GM10266 (cell line): ENCODE results near the gene USH1G.

Experiments
- DNase-seq: peaks from one replicate; pipeline ENCODE4 v3.0.0; 2012; ENCODE audit errors: extremely low spot score
- TF ChIP-seq, protein P1 (sequence below): IDR thresholded peaks from 2 replicates; pipeline ENCODE4 v1.5.1; 2012; ENCODE audit warnings: mild to moderate bottlenecking, low read depth; ENCODE audit not compliant: control insufficient read depth, insufficient read depth; ENCODE audit errors: missing control alignments

USH1G gene

DNA sequence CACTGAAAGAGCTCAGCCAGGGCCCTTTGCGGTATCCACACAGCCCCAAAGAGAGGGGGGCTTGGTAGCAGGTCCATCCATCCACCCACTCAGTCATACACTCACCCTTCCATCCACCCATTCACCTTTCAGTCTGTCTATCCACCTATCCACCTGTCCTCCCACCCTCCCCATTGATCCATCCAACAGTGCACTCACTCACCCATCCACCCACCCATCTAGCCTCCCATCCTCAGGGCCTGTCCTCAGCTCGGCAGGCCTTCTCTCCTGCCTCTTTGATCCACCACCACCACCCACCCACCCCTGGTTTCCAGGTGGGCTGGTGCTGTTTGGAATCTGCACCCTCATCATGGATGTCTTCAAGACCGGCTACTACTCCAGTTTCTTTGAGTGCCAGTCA, 2.2 kb upstream of the USH1G start:
- DNase-seq, result no peak
- TF ChIP-seq, protein P1, sequence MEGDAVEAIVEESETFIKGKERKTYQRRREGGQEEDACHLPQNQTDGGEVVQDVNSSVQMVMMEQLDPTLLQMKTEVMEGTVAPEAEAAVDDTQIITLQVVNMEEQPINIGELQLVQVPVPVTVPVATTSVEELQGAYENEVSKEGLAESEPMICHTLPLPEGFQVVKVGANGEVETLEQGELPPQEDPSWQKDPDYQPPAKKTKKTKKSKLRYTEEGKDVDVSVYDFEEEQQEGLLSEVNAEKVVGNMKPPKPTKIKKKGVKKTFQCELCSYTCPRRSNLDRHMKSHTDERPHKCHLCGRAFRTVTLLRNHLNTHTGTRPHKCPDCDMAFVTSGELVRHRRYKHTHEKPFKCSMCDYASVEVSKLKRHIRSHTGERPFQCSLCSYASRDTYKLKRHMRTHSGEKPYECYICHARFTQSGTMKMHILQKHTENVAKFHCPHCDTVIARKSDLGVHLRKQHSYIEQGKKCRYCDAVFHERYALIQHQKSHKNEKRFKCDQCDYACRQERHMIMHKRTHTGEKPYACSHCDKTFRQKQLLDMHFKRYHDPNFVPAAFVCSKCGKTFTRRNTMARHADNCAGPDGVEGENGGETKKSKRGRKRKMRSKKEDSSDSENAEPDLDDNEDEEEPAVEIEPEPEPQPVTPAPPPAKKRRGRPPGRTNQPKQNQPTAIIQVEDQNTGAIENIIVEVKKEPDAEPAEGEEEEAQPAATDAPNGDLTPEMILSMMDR, result no peak

DNA sequence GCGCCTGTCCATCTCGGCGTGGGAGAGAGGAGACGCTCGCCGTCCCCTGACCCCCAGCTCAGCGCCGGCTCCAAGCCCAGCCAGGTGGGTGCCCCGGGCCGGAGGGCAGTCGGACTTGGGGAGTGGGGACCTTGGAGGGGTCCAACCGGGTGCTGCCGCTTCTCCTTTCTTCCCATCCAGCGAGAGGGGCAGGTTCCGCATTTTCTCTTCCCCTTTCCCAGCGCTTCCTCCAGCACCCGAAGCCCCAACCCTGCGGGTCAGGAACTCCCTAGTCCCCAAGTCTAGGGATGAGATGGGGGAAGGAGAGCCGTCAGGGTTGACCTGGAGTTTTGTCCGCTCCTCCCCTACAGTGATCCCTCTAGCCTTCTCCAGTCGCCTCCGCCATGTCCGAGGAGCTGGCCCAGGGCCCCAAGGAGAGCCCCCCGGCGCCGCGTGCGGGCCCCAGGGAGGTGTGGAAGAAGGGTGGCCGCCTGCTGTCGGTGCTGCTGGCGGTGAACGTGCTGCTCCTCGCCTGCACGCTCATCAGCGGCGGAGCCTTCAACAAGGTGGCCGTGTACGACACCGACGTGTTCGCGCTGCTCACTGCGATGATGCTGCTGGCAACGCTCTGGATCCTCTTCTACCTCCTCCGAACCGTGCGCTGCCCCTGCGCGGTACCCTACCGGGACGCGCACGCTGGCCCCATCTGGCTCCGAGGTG, 1.3 kb upstream of the USH1G start, which contains the start of gene OTOP2:
Gene OTOP2 (plus strand): TSS at position 24 of the 699 bp plus-strand sequence. CDS start 360 bp downstream, at position 384.
- DNase-seq, result no peak
- TF ChIP-seq, protein P1, result no peak

DNA sequence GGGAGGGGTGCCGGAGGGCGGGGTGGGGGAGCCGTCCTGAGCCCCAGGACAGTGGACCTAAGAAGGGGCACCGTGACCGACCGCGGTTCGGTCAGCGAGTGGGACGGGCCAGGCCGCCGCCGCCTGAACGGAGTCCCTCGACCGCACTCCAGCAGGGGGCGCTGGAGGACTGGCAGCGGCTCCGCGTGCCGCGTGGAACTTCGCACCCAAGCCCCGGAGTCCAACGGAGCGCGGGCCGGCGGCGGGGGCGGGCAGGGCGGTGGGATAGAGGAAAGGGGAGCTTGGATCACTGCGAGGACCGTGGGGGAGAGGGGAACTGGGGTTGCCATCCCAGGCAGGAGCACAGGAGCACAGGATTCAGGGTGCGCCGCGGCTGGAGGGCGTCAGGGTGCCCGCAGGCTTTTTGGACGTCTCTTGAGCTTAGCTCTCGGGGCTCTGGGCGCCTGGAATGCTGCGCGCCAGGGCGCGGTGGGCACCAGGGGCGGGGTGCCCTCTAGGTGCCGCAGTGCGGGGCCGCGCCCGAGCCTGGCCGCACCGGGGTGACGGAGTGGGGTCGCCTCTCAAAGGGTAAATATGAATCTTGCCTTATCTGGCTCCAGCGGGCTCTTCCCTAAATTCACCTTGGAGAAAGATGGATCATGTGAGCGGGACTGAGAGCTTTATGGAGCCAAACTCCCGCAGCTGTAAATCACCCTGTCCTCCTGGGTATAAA, 639 bp upstream of the USH1G start:
- TF ChIP-seq, protein P1, result peak; percentile 95
- DNase-seq, result peak; percentile 94

DNA sequence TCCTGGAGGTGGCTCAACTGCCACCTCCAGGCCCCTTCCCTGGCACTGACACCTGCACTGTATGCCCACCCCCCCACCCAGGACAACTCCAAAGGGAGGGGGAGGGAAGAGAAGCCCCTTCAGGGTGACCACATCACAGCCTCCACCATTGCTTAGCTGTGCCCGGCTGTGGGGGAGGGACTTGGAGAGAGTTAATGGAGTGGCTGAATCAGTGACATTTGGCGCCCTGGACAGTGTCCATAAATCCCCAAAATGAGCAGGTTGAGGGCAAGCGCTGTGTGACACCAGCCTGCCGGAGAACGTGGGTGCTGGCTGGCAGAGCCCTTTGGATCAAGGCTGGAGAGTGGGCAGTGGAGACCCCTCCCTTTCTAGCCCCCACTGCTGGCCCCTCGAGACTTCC, 883 bp downstream of the USH1G start:
- TF ChIP-seq, protein P1, result no peak

DNA sequence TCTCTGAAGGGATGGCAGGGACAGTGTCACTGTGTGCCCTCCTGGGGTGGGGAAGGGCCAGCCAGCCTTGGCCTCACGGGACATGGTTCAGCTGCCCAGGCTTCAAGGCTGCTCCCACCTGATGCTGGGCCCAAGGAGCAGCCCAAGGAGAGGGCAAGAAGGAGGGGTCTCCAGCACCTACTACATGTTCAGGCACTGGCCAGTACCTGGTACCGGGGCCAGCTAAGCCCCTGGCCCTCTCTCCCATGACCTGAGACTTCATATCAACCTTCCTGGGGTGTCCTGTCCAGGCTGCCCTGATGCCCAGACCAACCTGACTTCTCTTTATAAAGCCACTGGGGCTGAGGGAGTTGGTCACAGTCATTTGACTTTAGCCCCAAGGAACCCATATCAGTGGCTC, 1.3 kb downstream of the USH1G start:
- no peak for DNase-seq
- TF ChIP-seq, protein P1, result no peak

More for the DNA sequence above, 883 bp downstream of the USH1G start:
- DNase-seq, result no peak

DNA sequence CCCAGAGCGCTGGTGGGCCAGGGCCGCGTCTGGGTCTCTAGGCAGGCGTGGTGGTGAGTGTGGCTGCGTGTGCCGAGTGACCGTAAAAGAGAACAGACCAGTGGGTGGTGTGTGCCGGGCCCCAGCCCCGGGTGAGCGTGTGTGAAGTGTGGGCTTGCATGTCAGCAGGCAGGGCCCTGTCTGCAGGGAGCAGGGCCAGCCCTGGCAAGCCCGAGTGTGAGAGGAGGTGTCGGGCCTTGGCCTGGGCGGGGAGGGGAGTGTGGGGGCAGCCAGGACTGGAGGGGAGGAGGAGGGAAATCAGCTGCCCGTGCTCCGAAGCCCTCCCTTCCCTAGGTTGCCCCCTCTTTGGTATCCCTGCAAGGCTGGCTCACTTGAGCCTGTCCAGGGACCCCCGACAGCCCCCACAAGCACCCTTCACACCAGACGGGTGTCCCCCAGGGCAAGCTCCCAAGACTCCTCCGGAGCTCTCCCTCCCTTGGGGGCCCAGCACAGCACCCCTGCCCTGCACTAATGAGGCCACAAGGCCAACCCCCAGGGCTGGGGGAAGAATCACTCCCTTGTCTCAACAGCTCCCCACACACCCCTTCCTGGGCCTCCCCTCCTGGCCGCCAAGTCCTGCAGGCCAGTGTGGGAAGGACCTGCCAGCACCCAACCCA, 1.9 kb downstream of the USH1G start:
- no peak for DNase-seq
- TF ChIP-seq, protein P1, result no peak
